Cerebellar cortex (tissue), 1 donor: ENCODE results near the gene TBCC.

Experiments used
- DNase-seq: peaks from one replicate; pipeline ENCODE4 v3.0.0-alpha.2; 2015; ENCODE audit warnings: low spot score

The TBCC gene

DNA sequence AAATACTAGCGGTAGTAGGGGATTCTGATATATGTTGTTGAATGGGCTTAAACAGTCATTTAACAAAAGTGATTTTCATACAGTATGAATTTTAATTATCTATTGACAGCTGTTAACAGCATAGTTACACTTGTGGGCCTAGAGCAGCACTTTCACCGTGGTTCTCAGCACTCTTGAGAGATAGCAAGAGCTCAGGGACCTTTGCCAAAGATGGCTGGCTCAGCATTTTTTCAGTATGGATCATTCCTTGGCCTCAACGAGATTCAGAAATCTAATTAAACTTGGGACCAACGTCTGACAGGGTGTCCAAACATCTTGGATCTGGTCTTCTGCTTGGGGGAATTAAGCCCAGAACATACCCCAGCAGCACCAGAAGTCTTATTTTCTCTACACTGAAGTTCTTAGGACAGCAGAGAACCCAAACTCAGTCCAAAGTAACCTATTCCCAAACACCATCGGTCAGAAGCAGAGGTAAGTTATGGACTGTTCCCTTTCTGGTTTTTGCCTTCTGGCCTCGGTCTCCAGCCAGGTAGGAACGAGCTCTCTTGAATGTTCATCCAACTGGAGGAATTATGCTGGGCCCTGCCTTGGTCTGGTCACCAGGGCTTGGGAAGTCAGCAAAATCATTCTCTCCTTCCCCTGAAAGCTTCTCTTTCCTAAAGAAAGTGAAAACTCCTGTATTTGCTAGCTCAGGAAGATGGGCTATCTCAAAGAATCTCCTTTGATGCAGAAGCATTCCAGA lies 49.2 kb downstream of the TBCC start:
- DNase-seq = no peak

DNA sequence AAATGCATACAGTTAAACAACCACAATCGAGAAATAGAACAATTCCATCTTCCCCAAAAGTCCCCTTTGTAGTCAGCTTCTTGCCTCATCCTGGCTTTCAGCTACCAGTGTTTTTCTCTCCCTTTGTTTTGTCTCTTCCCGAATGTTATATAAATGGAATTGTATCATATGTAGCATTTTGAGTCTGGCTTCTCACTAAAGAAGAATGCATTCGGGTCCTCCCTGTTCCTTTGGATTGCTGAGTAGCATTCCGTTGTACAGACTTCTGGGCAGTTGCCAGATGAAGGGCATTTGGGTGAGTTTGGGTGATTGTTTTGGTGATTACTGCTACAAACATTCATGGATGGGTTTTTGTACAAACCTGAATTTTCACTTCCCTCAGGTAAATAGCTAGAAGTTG lies 51.3 kb downstream of the TBCC start:
- DNase-seq = no peak
